Sigmoid colon (tissue), 4 donors: ENCODE data around the gene CYB561D1.

Experiments used
- CTCF ChIP-seq, 4 experiments: fragments of 450-650 bp in 3 of 4; fragments of 200-600 bp in 1 of 4; IDR thresholded peaks; one replicate each; pipeline ENCODE4 v1.5.1; 2016 to 2019; ENCODE audit warnings: antibody characterized with exemption in 4 of 4, mild to moderate bottlenecking in 3 of 4, moderate library complexity in 2 of 4
- EP300 ChIP-seq, 4 donors: sonication (generic); formaldehyde crosslinking; IDR thresholded peaks; one replicate each; pipeline ENCODE4 v1.6.1; 2017; ENCODE audit warnings: antibody characterized with exemption in 4 of 4
- POLR2A ChIP-seq, 2 donors: fragments of 450-650 bp; IDR thresholded peaks; one replicate each; pipeline ENCODE4 v1.6.1; 2016; ENCODE audit warnings: antibody characterized with exemption in 2 of 2, mild to moderate bottlenecking in 2 of 2, moderate library complexity in 2 of 2
- POLR2AphosphoS5 ChIP-seq, 4 donors: sonication (generic); formaldehyde crosslinking; IDR thresholded peaks; one replicate each; pipeline ENCODE4 v1.6.1; 2017; ENCODE audit warnings: antibody characterized with exemption in 4 of 4

DNA sequence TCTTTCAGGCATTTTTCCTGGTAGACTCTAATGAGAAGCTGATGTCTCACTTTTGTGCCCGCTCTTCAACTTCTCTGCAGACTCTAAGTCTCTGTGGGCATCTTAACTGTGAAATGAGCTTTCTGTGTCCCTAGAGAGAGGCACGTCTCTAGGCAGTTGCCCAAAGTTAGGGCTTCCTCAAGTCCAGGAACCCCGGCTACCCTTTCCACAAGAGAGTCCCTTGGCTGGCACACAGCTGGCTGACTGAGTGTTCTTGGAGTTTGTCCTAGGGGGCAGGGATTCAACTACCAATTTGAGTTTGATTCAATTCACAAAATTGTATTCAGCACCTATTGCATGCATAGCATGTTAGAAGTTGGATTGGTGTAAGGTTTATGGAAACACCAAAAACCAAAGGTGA, 47.2 kb downstream of the CYB561D1 start:
- TF ChIP-seq CTCF (IDR thresholded peaks at IDR 0.05) (no peak), EP300 (IDR thresholded peaks at IDR 0.05) (no peak), POLR2A (IDR thresholded peaks at IDR 0.05) (no peak), POLR2AphosphoS5 (IDR thresholded peaks at IDR 0.05) (no peak)
